Hepatocyte (in vitro differentiated cells): ENCODE measurements around the gene FMO5. TPM values are rescaled to one million over a fixed set of nuclear protein-coding genes. Genes with fewer than 3 reads are reported as not detected.

Source experiments
- DNase-seq: peaks from one replicate; pipeline ENCODE4 v3.0.0-alpha.2; 2016; ENCODE audit warnings: low spot score
- H2AFZ ChIP-seq: fragments of 200-600 bp; sonication (generic); 2 replicates; pipeline ENCODE4 v1.6.0; 2016; ENCODE audit warnings: antibody characterized with exemption, mild to moderate bottlenecking
- H3K27ac ChIP-seq: fragments of 200-600 bp; sonication (generic); 2 replicates; pipeline ENCODE4 v1.5.1; 2016; ENCODE audit warnings: mild to moderate bottlenecking
- H3K27me3 ChIP-seq: fragments of 200-600 bp; sonication (generic); 2 replicates; pipeline ENCODE4 v1.6.1; 2016
- H3K36me3 ChIP-seq: fragments of 200-600 bp; sonication (generic); replicated peaks from 2 replicates; pipeline ENCODE4 v1.5.1; 2016; ENCODE audit warnings: low read depth; ENCODE audit not compliant: insufficient read depth
- H3K4me1 ChIP-seq: fragments of 200-600 bp; sonication (generic); 2 replicates; pipeline ENCODE4 v1.5.1; 2016; ENCODE audit warnings: mild to moderate bottlenecking, moderate library complexity; ENCODE audit not compliant: insufficient read depth
- H3K4me2 ChIP-seq: fragments of 200-600 bp; sonication (generic); 2 replicates; pipeline ENCODE4 v1.6.0; 2016
- H3K4me3 ChIP-seq: fragments of 200-600 bp; sonication (generic); 2 replicates; pipeline ENCODE4 v1.5.1; 2016; ENCODE audit warnings: mild to moderate bottlenecking
- H3K79me2 ChIP-seq: fragments of 200-600 bp; sonication (generic); 2 replicates; pipeline ENCODE4 v1.6.0; 2017; ENCODE audit warnings: mild to moderate bottlenecking
- H3K9me2 ChIP-seq: fragments of 200-600 bp; sonication (generic); replicated peaks from 2 replicates; pipeline ENCODE4 v1.6.0; 2017; ENCODE audit warnings: mild to moderate bottlenecking; ENCODE audit not compliant: insufficient read depth
- H3K9me3 ChIP-seq: fragments of 200-600 bp; sonication (generic); 2 replicates; pipeline ENCODE4 v1.5.1; 2016; ENCODE audit warnings: low read depth, mild to moderate bottlenecking
- H4K20me1 ChIP-seq: fragments of 200-600 bp; sonication (generic); 2 replicates; pipeline ENCODE4 v1.6.0; 2016; ENCODE audit warnings: mild to moderate bottlenecking; ENCODE audit not compliant: insufficient read depth, poor library complexity, severe bottlenecking
- EZH2 ChIP-seq: fragments of 200-600 bp; sonication (generic); IDR thresholded peaks from 2 replicates; pipeline ENCODE4 v1.6.1; 2016; ENCODE audit warnings: antibody characterized with exemption, mild to moderate bottlenecking, borderline replicate concordance
- EZH2phosphoT487 ChIP-seq: fragments of 200-600 bp; sonication (generic); IDR thresholded peaks from one replicate; pipeline ENCODE4 v1.6.1; 2018; ENCODE audit warnings: antibody characterized with exemption, mild to moderate bottlenecking, low read depth, moderate library complexity; ENCODE audit not compliant: unreplicated experiment, severe bottlenecking
- WGBS: methylation state at CpG from one replicate; pipeline ENCODE4 v1.1.6; 2016; ENCODE audit warnings: low lambda C conversion rate; ENCODE audit errors: missing lambda C conversion rate; 5-methylcytosine and 5-hydroxymethylcytosine counted together
- polyA plus RNA-seq: library from polyadenylated mRNA; unstranded; fragments of >200 nt; fragmentation: Nextera tagmentation; extraction: Ambion mirVana; gene quantifications from 2 replicates; pipeline ENCODE4 v1.2.1, GENCODE V29; 2016
- total RNA-seq: library from RNA; depleted of rRNA; stranded (reverse); fragments of >200 nt; gene quantifications from 2 replicates; pipeline ENCODE4 v1.2.3, GENCODE V29; 2014
- TF ChIP-seq, protein P1 (sequence below): fragments of 200-600 bp; sonication (generic); IDR thresholded peaks from 2 replicates; pipeline ENCODE4 v1.5.1; 2016; ENCODE audit warnings: antibody characterized with exemption, mild to moderate bottlenecking; ENCODE audit not compliant: poor library complexity

Gene FMO5
- total and polyA plus RNA-seq, 2 experiments from 2014 or later = 44.6 to 48.6 TPM

DNA sequence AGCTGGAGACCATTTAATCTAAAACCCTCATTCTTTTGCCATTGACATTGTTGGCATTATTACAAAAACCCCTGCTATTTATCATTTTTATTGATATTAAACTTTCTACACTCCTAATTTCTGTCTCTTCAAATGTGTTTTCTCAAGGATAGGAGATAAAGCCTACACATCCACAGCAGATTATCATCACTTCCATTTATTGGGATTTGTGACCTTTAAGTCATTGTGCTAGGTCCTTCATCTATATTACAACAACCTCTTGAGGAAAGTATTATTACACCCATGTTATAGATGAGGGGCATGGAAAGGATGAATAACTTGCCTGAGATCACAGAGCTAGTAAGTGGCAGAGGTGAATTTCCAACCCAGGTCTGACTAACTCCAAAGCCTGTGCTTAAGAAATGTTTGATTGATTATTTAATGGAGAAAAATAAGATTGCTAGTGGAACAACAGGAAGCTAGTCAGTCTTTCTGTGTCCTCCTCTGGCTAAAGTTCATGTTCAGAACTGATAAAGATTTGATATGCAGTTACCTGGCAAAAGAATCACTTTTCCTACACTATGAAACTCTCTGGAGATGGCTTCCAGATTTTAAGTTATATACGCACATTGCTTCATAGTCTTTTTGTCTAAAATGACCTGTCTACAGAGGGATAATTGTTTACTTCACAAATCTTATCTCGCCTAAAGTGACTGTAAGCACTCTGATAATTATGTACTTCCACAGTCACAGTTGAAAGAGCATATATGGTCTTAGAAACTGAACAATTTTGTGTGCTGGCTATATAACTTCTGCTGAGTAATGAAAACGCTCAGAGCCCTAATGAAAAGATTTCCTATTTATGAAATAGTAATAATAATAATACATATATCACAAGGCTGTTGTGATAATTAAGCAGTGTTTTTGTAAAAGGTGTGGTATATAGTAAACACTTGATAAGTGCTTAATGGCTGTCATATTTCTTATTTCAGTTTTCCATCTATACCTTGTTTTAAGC lies 15.0 kb downstream of the FMO5 start:
- H3K27ac ChIP-seq = no peak overlapping the region

DNA sequence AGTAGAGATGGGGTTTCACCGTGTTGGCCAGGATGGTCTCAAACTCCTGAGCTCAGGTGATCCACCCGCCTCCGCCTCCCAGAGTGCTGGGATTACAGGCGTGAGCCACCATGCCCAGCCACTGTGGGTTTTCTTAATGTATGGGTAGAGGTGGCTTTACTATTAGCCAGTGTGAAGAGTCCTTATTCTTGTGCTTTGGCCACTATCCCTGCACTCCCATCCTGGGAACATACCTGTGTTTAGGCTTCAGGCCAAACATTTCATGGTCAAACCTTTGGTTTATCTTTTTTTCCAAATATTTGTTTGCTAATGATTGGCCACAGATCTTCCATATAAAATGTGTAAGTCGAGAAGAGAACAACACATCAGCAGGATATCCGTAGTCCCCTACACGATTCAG lies 16.5 kb downstream of the FMO5 start:
- H3K9me2 ChIP-seq = no peaks in the 10 kb centered on the region
- H3K9me3 ChIP-seq = no peaks in the 10 kb centered on the region
- 92% methylated on average over 7 of the region's 7 CpGs for WGBS
- no peak overlapping the region for H3K4me2 ChIP-seq
- no peak overlapping the region for H2AFZ ChIP-seq
- TF ChIP-seq, protein P1, sequence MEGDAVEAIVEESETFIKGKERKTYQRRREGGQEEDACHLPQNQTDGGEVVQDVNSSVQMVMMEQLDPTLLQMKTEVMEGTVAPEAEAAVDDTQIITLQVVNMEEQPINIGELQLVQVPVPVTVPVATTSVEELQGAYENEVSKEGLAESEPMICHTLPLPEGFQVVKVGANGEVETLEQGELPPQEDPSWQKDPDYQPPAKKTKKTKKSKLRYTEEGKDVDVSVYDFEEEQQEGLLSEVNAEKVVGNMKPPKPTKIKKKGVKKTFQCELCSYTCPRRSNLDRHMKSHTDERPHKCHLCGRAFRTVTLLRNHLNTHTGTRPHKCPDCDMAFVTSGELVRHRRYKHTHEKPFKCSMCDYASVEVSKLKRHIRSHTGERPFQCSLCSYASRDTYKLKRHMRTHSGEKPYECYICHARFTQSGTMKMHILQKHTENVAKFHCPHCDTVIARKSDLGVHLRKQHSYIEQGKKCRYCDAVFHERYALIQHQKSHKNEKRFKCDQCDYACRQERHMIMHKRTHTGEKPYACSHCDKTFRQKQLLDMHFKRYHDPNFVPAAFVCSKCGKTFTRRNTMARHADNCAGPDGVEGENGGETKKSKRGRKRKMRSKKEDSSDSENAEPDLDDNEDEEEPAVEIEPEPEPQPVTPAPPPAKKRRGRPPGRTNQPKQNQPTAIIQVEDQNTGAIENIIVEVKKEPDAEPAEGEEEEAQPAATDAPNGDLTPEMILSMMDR = no peak
- no peak for TF ChIP-seq EZH2
- TF ChIP-seq EZH2phosphoT487 = no peak
- H3K27me3 ChIP-seq = no peaks in the 10 kb centered on the region
- peaks cover 19% of the 10 kb centered on the region for H3K4me1 ChIP-seq
- DNase-seq = no peak
- no peak overlapping the region for H3K27ac ChIP-seq
- no peak overlapping the region for H3K4me3 ChIP-seq
- H3K79me2 ChIP-seq = no peaks in the 10 kb centered on the region
- no peaks in the 10 kb centered on the region for H4K20me1 ChIP-seq
- peaks cover 7% of the 10 kb centered on the region for H3K36me3 ChIP-seq

More for the DNA sequence above, 15.0 kb downstream of the FMO5 start:
- H3K4me1 ChIP-seq = peaks cover 28% of the 10 kb centered on the region
- DNase-seq = no peak
- H3K79me2 ChIP-seq = no peaks in the 10 kb centered on the region
- TF ChIP-seq EZH2phosphoT487 = no peak
- TF ChIP-seq, protein P1 = no peak
- TF ChIP-seq EZH2 = no peak
- no peaks in the 10 kb centered on the region for H4K20me1 ChIP-seq
- H3K36me3 ChIP-seq = peaks cover under 1% of the 10 kb centered on the region
- WGBS = 77% methylated on average over 3 of the region's 3 CpGs
- H3K9me2 ChIP-seq = no peaks in the 10 kb centered on the region
- H3K4me2 ChIP-seq = no peak overlapping the region
- H3K4me3 ChIP-seq = no peak overlapping the region
- no peaks in the 10 kb centered on the region for H3K27me3 ChIP-seq
- no peaks in the 10 kb centered on the region for H3K9me3 ChIP-seq
- no peak overlapping the region for H2AFZ ChIP-seq

DNA sequence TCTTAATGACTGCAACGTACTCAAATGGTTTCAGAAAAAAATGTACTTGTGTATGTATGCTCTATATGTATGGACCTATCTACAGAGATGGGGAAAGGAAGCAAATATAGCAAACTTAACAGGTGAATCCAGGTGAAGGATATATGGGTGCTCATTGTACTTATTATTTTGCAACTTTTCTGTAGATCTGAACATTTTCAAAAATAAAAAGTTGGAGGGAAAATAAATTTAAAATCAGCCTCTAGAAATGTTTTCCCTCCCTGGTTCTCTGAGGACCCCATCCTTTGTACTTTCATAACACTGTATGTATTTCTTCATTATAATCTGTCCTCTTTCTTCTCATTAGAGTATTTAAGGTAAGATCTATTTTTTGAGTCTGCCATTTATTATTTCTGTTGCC lies 17.9 kb downstream of the FMO5 start:
- H2AFZ ChIP-seq = no peak overlapping the region
- TF ChIP-seq EZH2phosphoT487 = no peak
- TF ChIP-seq, protein P1 = no peak
- TF ChIP-seq EZH2 = no peak
- no peaks in the 10 kb centered on the region for H4K20me1 ChIP-seq
- no peaks in the 10 kb centered on the region for H3K9me3 ChIP-seq
- no peak for DNase-seq
- peaks cover 7% of the 10 kb centered on the region for H3K36me3 ChIP-seq
- no peak overlapping the region for H3K4me2 ChIP-seq
- WGBS = 83% methylated on average over 1 of the region's 1 CpG
- no peaks in the 10 kb centered on the region for H3K27me3 ChIP-seq
- no peak overlapping the region for H3K27ac ChIP-seq
- no peak overlapping the region for H3K4me3 ChIP-seq
- H3K79me2 ChIP-seq = no peaks in the 10 kb centered on the region
- peaks cover 11% of the 10 kb centered on the region for H3K4me1 ChIP-seq
- no peaks in the 10 kb centered on the region for H3K9me2 ChIP-seq
